GM18499 (cell line): ENCODE measurements around the gene TPP2.

Experiments used
- ATAC-seq: cut with Tn5 transposase; IDR thresholded peaks from one replicate; pipeline ENCODE4 v1.9.1; 2021; ENCODE audit warnings: moderate number of reproducible peaks; ENCODE audit not compliant: insufficient read depth, unreplicated experiment

TPP2 gene

DNA sequence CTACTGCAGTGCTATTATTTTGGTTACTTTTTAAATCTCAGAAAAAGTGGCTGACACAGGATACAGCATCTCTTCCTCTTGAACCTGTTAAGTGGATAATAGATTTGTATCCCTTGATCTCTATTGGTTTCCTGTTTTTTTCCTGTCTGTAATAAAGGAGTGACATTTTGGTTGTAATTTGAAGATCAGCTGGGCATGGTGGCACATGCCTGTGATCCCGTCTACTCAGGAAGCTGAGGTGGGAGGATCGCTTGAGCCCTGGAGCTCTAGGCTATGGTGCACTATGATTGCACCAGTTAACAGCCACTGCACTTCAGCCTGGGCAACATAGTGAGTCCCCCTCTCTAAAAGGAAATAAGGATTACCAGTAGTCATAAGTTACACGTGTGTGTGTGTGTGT, 51.3 kb downstream of the TPP2 start:
- ATAC-seq = no peak

DNA sequence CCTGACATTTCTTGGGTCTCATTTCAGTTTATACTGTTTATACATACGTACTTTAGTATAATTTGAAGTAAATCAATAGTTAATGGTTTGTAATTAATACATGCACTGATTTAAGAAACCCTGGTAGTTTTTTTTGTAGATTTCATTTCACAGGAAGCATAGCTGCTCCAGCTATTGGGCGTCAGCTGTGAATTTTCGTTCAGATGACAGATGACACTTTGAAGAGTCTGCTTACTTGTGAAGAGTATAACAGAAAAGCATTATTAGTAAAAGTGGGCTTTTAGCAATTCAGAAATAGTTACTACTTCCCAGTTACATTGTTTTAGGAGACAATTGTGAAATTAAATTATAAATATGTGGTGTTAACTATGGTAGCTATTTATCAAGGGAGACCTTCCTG, 53.7 kb downstream of the TPP2 start:
- ATAC-seq = no peak

DNA sequence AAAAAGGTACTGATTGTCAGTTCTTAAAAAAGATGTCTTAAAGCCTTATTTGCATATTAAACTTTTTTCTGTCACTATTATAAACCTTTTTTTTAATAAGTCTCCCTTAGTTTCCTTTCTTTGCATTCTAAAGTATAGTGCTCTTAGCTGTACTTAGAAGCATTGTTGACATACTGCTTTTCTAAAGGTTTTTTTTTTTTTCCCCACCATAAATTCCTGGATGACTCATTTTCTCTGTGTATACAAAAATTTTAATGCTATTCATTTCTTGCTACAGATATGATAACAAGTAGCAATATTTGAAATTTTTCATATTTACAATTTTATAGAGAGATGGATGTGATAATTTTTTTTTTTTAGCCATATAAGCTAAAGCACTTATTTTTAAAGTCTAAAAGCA, 54.6 kb downstream of the TPP2 start:
- no peak for ATAC-seq

DNA sequence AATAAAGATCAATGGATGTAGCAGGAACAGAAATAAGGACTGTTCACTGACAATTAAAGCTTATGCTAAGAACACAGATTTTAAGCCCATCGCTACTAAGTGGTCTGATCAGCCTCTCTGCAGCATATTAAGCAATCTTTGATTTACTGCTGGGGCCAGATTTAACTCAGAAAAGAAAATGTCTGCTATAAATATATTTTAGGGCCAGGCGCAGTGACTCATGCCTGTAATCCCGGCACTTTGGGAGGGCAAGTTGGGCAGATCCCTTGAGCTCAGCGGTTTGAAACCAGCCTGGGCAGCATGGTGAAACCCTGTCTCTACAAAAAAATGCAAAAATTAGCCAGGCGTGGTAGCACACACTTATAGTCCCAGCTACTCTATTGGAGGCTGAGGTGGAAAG, 55.1 kb downstream of the TPP2 start:
- no peak for ATAC-seq

DNA sequence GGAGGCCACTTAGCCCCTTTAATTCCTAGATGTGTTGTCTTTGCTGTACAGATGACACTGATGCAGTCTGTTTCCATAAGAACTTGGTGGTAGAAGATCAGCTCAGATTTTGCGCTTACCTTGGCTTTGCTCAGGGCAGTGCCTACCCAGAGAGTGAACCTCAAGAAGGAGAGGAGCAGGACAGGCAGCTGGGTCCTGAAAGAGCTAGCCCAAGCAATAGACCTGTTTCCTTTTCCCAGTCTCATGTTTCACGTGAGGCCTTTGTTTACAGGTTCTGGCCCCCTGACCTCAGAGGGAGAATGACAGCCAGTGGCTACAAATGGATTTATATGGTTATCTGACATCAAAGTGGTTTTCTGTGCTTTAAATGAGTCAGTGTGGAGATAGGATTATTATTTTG, 58.0 kb downstream of the TPP2 start:
- no peak for ATAC-seq

DNA sequence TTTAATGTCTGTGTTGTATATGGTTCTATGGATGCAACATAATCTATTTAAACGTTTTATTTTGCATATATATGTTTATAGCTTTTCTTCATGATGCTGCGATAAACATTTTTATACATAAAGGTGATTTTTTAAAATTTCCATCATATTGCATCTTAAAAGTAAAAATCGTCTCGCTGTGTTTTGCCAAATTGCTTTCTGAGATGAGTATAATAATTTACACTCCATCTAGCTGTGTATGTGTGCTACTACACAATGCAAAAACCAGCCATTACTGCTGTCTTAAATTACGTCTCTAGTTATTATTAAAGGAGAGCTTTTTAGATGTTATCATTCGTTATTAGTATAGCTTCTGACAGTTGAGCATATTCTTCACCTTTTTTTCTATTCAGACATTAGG, 60.8 kb downstream of the TPP2 start:
- no peak for ATAC-seq

DNA sequence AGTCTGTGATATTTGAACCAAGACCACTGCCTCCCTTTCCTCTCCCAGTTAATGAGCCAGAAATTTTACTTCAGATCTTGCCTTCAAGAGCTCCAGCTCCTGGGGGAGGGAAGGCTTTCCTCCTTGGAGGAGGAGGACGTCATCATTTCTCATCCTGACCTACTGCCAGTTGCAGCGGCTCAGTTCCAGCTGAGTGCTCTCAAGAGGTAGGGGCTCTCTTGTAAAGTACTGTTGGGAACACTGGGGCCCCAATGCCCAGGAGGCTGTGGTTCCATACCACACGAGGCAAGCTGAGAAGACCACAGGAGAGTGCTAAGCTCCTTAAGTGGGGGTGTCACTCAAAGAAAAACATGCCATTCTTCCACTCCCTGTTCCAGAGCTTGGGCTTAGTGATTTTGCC, 61.9 kb downstream of the TPP2 start:
- no peak for ATAC-seq

DNA sequence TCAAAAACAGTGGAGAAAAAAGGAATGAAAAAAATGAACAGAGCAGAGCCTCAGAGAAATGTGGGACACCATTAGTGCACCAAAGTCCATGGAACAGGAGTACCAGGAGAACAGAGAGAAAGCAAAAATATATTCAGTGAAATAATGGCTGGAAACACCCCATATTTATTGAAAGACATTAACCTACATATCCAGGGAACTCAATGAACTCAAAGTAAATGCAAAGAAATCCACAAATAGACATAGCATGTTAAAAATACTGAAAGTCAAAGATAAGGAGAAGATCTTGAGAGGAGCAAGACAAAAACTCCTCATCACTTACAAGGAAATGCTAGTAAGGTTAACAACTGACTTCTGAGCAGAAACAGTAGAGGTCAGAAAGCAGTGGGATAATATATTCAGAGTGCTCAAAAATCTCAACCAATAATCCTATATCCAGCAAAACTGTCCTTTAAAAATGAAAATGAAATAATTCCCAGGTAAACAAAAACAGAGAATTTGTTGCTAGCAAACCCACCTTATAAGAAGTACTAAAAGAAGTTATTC, 62.5 kb downstream of the TPP2 start:
- ATAC-seq = no peak

DNA sequence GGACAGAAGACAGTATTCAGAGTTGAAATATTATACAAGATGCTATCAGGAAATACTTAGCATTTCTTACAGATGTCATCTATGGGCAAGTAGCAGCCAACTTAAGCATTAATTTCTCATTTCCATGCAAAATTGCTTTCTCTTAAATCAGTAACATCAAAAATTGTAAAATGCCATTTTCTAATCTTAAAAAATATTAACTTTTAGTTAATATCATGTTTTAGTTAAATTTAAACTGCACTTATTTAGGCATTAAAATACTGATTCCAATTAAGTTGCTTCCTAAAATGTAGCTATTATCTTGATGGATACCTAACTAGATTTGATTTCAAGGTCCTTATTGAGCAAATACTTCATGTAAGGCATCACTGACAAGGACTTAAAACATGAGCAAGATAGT, 70.2 kb downstream of the TPP2 start:
- ATAC-seq = no peak

DNA sequence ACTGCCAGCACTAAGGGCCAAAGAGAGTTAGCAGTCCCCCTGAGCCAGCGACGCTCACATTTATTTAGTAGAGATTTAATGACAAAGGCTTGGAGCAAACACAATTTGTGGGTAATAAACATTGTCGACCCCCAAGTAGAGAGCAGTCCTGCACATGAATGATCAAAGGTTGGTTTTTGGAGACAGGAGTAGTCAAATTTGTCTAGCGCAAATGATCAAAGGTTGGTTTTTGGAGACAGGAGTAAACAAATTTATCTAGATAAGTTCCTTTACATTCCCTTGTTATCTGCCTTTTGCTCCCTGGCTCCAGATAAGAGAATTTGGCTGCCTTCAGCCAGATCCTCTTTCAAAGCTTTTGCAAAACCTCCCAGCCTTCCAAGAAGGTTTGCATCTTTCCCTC, 71.1 kb downstream of the TPP2 start:
- ATAC-seq = no peak

DNA sequence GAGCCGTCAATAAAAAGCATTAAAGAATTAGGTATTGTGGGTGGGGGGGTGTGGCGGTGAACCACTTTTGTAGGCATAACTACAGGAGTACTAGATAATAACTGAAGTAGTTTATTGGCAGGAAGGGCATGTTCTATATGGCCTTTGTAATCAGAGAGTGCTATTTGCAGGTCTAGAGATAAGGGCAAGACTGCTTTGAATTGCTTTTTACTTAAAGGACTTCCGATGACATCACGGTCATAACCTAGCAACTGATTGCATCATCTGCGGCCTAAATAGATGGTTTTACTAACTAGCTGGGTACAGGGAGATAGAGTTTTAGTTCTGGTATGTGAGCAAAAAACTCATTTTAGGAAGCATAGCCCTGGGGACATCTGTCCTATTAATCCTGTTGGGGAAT, 73.3 kb downstream of the TPP2 start:
- no peak for ATAC-seq

DNA sequence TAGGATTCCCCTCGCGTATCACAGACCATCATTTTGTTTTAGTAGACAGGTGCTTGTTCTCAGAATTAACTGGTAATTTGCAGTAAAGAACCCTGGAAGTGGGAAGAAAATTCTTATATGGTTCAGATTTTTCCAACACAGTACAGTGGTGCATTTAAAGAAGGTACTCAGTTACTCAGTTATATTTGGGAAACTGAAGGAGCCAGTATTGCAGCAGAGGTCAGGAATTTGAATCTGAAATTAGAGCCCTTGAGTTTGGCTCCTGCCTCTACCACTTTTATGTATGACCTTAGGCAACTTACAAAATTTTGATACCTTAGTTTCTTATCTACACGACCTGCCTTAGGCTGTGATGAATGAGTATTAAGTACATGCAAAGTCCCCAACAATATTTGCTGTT, 78.3 kb downstream of the TPP2 start:
- no peak for ATAC-seq

DNA sequence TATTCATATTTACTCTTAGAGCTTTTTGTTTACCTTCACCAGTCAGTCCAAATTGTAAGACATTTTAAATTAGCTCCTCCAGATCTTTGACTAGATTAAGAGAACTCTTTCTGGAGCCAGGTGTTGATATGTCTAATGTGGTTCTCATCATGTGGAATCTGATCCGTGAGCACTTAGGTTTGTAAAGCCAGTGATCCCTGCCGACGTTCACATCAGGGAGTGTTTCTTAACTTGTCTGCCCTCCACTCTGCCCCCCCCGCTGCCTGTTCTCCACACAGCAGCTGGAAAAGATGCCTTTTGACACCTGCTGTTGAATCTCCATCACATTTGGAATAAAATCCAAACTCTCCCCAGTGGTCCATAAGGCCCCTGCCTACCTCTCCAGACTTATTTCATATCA, 80.3 kb downstream of the TPP2 start:
- ATAC-seq = no peak

DNA sequence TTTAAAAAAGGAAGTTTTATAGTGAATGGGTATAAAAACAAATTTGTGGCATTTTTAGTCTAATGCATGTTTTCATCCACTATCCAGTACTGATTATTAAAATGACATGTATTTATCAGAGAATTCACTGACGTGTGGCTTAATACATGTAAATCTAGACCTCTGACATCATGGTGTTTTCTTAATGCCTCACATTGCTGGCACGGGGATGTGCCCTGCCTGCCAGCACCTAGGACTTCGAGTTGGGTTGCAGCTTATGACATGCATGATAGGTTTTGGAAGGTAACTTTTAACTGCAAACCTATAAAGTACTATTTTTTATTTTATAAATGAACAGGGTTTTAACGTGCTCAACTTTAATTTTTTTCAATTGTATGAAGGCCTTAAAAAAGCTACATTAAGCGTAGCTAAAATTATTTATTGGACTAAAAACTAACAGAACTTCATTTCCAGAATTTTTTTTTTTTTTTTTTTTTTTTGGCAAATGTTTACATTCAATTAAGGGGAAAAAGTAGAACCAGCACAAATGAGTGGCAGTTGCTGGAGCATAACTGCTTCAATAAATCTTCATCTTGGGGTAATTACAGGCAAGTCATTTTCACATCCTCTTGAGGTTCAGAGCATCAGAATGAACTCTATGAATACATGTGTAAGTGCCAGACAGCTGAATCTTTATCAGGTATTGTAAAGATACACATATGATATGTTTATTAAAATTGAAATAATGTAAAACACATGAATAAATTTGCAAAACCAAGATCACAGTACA, 81.7 kb downstream of the TPP2 start:
- ATAC-seq = no peak

DNA sequence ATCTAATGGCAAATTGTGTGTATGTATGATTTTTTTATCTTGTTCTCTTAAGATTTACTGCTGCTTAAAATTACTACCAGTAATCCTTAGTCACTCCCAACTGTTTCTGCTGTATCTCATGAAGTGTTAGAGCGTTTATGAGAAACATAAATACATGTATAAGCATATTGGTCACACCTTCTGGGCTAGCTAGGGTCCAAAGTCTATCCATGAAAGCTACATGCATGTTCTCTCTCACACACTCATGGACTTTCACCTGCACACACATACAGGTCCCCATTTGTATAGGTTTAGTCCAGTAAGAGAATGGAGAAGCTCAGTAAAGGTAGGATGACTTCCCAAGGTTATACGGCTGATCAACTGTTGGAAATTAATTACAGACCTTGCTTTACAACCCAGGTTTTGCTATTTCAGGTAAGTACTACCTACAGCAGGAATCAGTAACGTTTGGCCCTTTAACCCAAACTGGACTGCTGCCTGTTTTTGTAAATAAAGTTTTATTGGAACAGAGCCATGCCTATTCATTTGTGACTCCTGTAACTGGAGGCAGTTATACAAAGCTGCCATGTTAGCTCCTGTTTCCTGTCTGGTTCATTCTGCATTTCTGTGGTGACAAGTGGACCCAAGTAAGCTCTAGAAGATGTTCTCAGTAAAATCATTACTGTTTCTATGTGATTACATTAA, 82.8 kb downstream of the TPP2 start:
- ATAC-seq = no peak

DNA sequence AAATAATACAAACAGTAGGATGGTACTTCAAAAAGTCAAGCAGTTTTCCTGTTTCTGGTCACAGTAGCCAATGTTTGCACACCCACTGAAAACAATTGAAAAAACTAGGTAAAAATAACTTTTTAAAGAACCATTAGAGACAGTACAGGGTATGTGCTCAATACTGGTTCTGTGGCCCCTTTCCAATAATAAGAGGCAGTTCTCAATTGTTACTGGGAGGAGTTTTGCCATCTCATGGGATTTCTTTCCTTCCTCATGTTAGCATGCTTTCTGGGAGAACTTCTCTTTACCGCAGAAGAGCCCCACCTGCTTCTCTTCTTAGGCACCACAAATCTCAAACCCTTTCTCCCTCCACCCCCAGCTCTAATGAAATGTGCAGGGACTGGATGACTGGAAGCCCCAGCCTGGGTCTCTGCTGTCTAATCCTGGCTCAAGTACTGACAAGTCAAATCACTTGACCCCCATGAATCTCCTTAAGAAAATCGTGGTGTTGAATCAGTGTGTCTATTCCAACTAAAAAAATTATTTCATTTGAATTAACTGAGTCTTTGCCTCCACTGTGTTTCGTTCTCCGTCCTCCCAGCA, 83.4 kb downstream of the TPP2 start:
- no peak for ATAC-seq

DNA sequence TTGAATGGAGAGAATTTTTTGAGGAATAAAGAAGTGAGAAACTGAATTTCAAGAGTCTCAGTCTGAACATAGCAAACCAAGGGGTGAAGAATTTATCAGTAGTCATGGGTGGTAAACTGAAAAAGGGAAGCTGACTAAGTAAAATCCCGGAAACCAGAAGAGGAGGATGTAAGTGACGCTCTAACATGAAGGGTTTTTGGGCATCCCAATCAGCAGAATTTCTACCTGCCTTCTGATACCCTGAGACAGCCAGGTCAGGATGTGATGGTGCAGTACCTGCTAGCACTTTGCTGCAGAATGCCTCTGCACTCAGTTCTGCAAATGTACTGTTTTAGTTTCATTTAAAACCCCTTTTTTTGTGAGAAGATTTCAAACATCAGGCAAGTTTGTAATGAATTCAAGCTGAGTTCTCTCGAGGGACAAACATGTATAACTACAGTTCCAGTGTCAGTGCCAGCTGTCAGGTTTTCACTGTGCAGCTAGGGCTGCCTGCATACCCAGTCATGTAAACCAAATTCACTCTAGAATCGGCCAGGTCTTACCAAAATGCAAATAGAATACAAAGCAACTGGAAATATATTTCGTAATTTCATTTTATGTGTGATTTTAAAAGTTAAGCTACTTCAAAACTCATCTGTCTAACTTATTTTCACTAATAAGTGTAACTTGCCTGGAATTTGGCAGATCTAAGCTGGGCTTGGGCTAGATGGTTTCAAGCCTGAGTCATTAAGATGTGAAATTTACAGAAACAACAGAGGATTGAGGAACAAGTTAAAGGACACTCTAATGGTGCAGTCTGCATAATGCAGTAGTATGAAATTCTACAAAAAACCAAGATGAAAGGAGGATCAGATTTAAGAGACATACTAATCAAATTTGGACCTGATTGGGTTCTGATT, 84.3 kb downstream of the TPP2 start:
- ATAC-seq = no peak

DNA sequence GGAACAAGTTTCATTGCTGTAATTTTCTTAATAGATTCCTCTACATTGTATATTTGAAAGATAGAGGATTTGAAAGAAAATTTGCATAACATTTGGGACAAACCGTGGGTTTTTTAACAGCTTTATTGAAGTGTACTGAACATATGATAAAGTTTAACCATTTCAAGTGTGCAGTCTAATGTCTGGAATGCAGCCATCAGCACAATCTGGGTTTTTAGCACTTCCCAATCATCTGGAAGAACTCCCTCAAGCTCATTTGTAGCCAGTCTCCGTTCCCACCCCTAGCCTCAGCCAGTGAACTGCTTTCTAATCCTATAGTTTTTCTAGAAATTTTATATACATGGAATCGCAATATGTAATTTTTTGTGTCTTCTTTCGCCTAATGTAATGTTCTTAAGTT, 85.4 kb downstream of the TPP2 start:
- ATAC-seq = no peak

DNA sequence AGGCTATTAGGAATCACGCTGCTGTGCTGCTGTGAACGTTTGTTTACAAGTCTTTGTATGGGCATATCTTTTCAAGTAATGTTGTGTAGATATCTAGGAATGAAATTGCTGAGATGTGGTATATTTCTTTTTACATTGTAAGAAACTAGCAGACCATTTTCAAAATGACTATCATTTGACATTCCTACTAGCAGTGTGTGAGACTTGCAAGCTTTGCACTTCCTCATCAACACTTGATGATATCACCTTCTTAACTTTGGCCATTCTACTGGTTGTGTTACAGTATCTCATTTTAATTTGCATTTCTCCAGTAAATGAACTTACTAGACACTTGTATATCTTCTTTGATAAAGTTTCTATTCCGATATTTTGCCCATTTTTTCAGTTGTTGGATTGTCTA, 85.9 kb downstream of the TPP2 start:
- peak; percentile 37 for ATAC-seq

DNA sequence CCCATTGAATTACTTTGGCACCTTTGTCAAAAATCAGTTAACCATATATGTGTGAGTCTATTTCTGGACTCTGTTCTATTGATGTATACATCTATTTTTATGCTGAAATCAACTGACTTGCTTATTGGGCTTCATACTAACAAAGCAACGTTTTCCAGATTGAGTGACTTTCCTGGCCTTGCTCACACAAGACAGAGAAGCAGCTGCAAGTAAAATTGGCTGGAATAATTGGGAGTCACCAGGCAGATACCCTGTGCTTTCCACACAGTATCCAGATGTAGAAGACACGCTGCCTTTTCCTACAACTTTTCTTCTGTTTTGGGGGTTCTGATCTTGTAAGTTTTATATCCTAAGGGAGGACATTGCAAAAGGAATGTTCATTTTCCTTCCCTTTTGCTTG, 86.9 kb downstream of the TPP2 start:
- ATAC-seq = no peak

DNA sequence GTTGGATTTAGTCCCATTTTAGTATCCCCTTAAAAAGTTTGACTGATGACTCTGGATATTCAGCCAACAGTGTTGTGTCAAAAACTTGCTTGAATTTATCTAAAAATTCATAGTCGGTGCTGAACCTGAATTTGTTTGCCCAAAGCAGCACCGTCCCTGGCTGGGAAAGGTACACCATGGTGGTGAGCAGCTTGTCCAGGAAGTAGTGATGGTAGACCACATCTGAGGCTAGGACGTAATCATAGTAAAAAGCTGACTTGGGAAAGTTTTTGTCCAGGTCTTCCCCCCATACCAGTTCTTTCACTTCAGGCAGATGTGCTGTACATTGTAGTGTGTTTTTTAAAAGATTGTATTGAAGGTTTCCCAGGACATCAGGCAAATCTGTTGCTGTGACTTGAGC, 89.2 kb downstream of the TPP2 start:
- no peak for ATAC-seq
